Right atrium auricular region (tissue), 2 donors: Measurements from ENCODE around the gene LSMEM2. TPM values are rescaled to one million over a fixed set of nuclear protein-coding genes. Genes with fewer than 3 reads are reported as not detected.

ENCODE experiments used
- DNase-seq: peaks from one replicate; pipeline ENCODE4 v3.0.0-alpha.2; 2019; ENCODE audit warnings: low spot score
- H3K27ac ChIP-seq, 2 donors: fragments of 200-600 bp; sonication (generic); 1 replicate in 1 of 2; 2 replicates in 1 of 2; pipeline ENCODE4 v1.5.1; 2016 to 2019
- H3K27me3 ChIP-seq, 2 donors: fragments of 200-600 bp; sonication (generic); one replicate each; pipeline versions ENCODE4 v1.5.1 to v1.6.0; 2017 to 2019
- H3K36me3 ChIP-seq: fragments of 200-600 bp; sonication (generic); one replicate; pipeline ENCODE4 v1.5.1; 2016
- H3K4me1 ChIP-seq, 2 donors: fragments of 200-600 bp; sonication (generic); one replicate each; pipeline versions ENCODE4 v1.5.1 to v1.6.0; 2017 to 2019
- H3K4me3 ChIP-seq, 2 donors: fragments of 200-600 bp; sonication (generic); 1 replicate in 1 of 2; 2 replicates in 1 of 2; pipeline ENCODE4 v1.5.1; 2017 to 2019; ENCODE audit warnings: mild to moderate bottlenecking in 1 of 2, moderate library complexity in 1 of 2
- H3K9me3 ChIP-seq, 2 donors: fragments of 200-600 bp; sonication (generic); one replicate each; pipeline ENCODE4 v1.5.1; 2019
- CTCF ChIP-seq, 2 donors: fragments of 200-600 bp; sonication (generic); IDR thresholded peaks; one replicate each; pipeline ENCODE4 v1.5.1; 2019; ENCODE audit warnings: antibody characterized with exemption in 2 of 2
- total RNA-seq, 2 donors: library from RNA; depleted of rRNA; stranded (reverse); fragments of >200 nt; gene quantifications; one replicate each; pipeline ENCODE4 v1.1.0, GENCODE V29; 2016

Gene LSMEM2
- total RNA-seq, 2 donors from 2014 or later, result 9.0 to 10.6 TPM

GRCh38 chr3:50319894-50320625 lies 41.2 kb downstream of the LSMEM2 start:
- peaks cover 0 to 77% of the 10 kb centered on the region in 2 donors for H3K4me1 ChIP-seq
- DNase-seq, result no peak
- TF ChIP-seq CTCF (IDR thresholded peaks at IDR 0.05), result no peak

GRCh38 chr3:50320853-50321335 lies 42.0 kb downstream of the LSMEM2 start:
- Histone ChIP-seq H3K27me3 (no peaks in the 10 kb centered on the region), H3K36me3 (peaks cover 33% of the 10 kb centered on the region), H3K4me1 (peaks cover 0 to 82% of the 10 kb centered on the region in 2 donors), H3K9me3 (no peaks in the 10 kb centered on the region), H3K4me3 (peak overlapping the region; percentile 52 to 70), H3K27ac (peak overlapping the region; percentile 93)
- DNase-seq, result no peak
- TF ChIP-seq CTCF (IDR thresholded peaks at IDR 0.05), result no peak

More at GRCh38 chr3:50319894-50320625, 41.2 kb downstream of the LSMEM2 start:
- peak overlapping the region; percentile 93 for H3K27ac ChIP-seq
- H3K4me3 ChIP-seq, result peak overlapping the region; percentile 52 to 70
- no peaks in the 10 kb centered on the region for H3K9me3 ChIP-seq
- H3K27me3 ChIP-seq, result no peaks in the 10 kb centered on the region
- H3K36me3 ChIP-seq, result peaks cover 26% of the 10 kb centered on the region

- no peaks in the 10 kb centered on the region for H3K9me3 ChIP-seq
- peak; percentile 90 for DNase-seq
- TF ChIP-seq CTCF (IDR thresholded peaks at IDR 0.05), result peak; percentile 24 to 64
- peaks cover 34% of the 10 kb centered on the region for H3K36me3 ChIP-seq
- peaks cover 0 to 83% of the 10 kb centered on the region in 2 donors for H3K4me1 ChIP-seq
- peak overlapping the region; percentile 52 to 70 for H3K4me3 ChIP-seq
- peak overlapping the region; percentile 93 for H3K27ac ChIP-seq
- no peaks in the 10 kb centered on the region for H3K27me3 ChIP-seq
Observed at GRCh38 chr3:50321336-50322114, 42.6 kb downstream of the LSMEM2 start.

GRCh38 chr3:50322115-50322385 lies 43.2 kb downstream of the LSMEM2 start:
- Histone ChIP-seq H3K4me1 (peaks cover 0 to 83% of the 10 kb centered on the region in 2 donors), H3K36me3 (peaks cover 28% of the 10 kb centered on the region), H3K4me3 (peak overlapping the region; percentile 52 to 70), H3K27ac (peak overlapping the region; percentile 93), H3K27me3 (no peaks in the 10 kb centered on the region), H3K9me3 (no peaks in the 10 kb centered on the region)
- no peak for TF ChIP-seq CTCF (IDR thresholded peaks at IDR 0.05)
- no peak for DNase-seq

GRCh38 chr3:50322386-50323091 lies 43.7 kb downstream of the LSMEM2 start, which contains the start of gene HYAL2:
Gene HYAL2, minus strand, starts transcription at chr3:50322745. Its CDS starts 2,256 bp downstream, at chr3:50320489.
- peak within 1 kb of the TSS; percentile 52 to 70 for H3K4me3 ChIP-seq
- H3K36me3 ChIP-seq, result peaks cover 24% of the 10 kb centered on the region
- no peaks in the 10 kb centered on the region for H3K9me3 ChIP-seq
- peak within 1 kb of the TSS; percentile 93 for H3K27ac ChIP-seq
- no peak for TF ChIP-seq CTCF (IDR thresholded peaks at IDR 0.05)
- peak; percentile 75 for DNase-seq
- peaks cover 0 to 83% of the 10 kb centered on the region in 2 donors for H3K4me1 ChIP-seq
- no peaks in the 10 kb centered on the region for H3K27me3 ChIP-seq
